Activated CD4-positive, alpha-beta T cell treated with anti-CD3 and anti-CD28 coated beads for 1 hour (primary cell): Measurements from ENCODE around the gene HPCAL1.

Source experiments
- DNase-seq: peaks from one replicate; pipeline ENCODE4 v3.0.0-alpha.2; 2020

Gene HPCAL1

GRCh38 chr2:10372203-10372861 is 69.6 kb downstream of the HPCAL1 start:
- DNase-seq = no peak

GRCh38 chr2:10372862-10373240 is 70.1 kb downstream of the HPCAL1 start:
- no peak for DNase-seq

GRCh38 chr2:10373931-10374330 is 71.2 kb downstream of the HPCAL1 start:
- DNase-seq = no peak

- DNase-seq = no peak
These were observed 71.7 kb downstream of the HPCAL1 start for GRCh38 chr2:10374362-10374943.

GRCh38 chr2:10375570-10376281 is 73.0 kb downstream of the HPCAL1 start:
- no peak for DNase-seq

GRCh38 chr2:10377052-10377746 is 74.5 kb downstream of the HPCAL1 start:
- DNase-seq = no peak

GRCh38 chr2:10377747-10378085 is 75.0 kb downstream of the HPCAL1 start:
- DNase-seq = no peak

- DNase-seq = no peak
These were observed 75.5 kb downstream of the HPCAL1 start for GRCh38 chr2:10378189-10378588.

- no peak for DNase-seq
These were observed 77.6 kb downstream of the HPCAL1 start for GRCh38 chr2:10380048-10380926.

- no peak for DNase-seq
These were observed 79.3 kb downstream of the HPCAL1 start for GRCh38 chr2:10381997-10382353.

- DNase-seq = peak; percentile 11
These were observed 79.8 kb downstream of the HPCAL1 start for GRCh38 chr2:10382354-10383061.

GRCh38 chr2:10383960-10384734 is 81.4 kb downstream of the HPCAL1 start:
- no peak for DNase-seq

GRCh38 chr2:10385501-10385900 is 82.8 kb downstream of the HPCAL1 start:
- DNase-seq = no peak

- DNase-seq = no peak
These were observed 83.4 kb downstream of the HPCAL1 start for GRCh38 chr2:10385933-10386773.

GRCh38 chr2:10387033-10387432 is 84.3 kb downstream of the HPCAL1 start:
- no peak for DNase-seq

- no peak for DNase-seq
These were observed 86.4 kb downstream of the HPCAL1 start for GRCh38 chr2:10388954-10389560.

- no peak for DNase-seq
These were observed 86.9 kb downstream of the HPCAL1 start for GRCh38 chr2:10389573-10389972.

- DNase-seq = no peak
These were observed 87.7 kb downstream of the HPCAL1 start for GRCh38 chr2:10390369-10390801.

GRCh38 chr2:10392100-10392499 is 89.4 kb downstream of the HPCAL1 start:
- no peak for DNase-seq

GRCh38 chr2:10392548-10392947 is 89.8 kb downstream of the HPCAL1 start:
- no peak for DNase-seq
